GM21390 (cell line): Measurements from ENCODE around the gene AQR.
"Not testable (repeated sequence)": the region's sequence is repeated elsewhere in the genome, so short reads cannot be mapped to it uniquely, and the experiment has no call there.

Experiments
- ATAC-seq: cut with Tn5 transposase; IDR thresholded peaks from one replicate; pipeline ENCODE4 v1.9.1; 2021; ENCODE audit not compliant: unreplicated experiment

AQR gene

GRCh38 chr15:34818526-34818925 is 151.0 kb downstream of the AQR start:
- ATAC-seq = no peak

- ATAC-seq = no peak
Measured at GRCh38 chr15:34815836-34816235, 153.7 kb downstream of the AQR start.

GRCh38 chr15:34813446-34814190 is 155.9 kb downstream of the AQR start:
- no peak for ATAC-seq

GRCh38 chr15:34812868-34813365 is 156.6 kb downstream of the AQR start:
- ATAC-seq = not testable (repeated sequence)

- ATAC-seq = no peak
Measured at GRCh38 chr15:34812369-34812768, 157.2 kb downstream of the AQR start.

GRCh38 chr15:34810443-34811129 is 159.0 kb downstream of the AQR start:
- ATAC-seq = no peak

GRCh38 chr15:34809186-34809585 is 160.4 kb downstream of the AQR start:
- no peak for ATAC-seq

- ATAC-seq = no peak
Measured at GRCh38 chr15:34808016-34808415, 161.5 kb downstream of the AQR start.

- ATAC-seq = not testable (repeated sequence)
Measured at GRCh38 chr15:34807241-34807640, 162.3 kb downstream of the AQR start.

GRCh38 chr15:34804776-34805175 is 164.8 kb downstream of the AQR start:
- no peak for ATAC-seq

- ATAC-seq = no peak
Measured at GRCh38 chr15:34804113-34804512, 165.4 kb downstream of the AQR start.

GRCh38 chr15:34802803-34803750 is 166.5 kb downstream of the AQR start:
- ATAC-seq = no peak

- no peak for ATAC-seq
Measured at GRCh38 chr15:34802371-34802770, 167.2 kb downstream of the AQR start.
